GM19463 (cell line): ENCODE measurements around the gene SENP1.

ENCODE experiments used
- ATAC-seq: cut with Tn5 transposase; IDR thresholded peaks from one replicate; pipeline ENCODE4 v1.9.1; 2021; ENCODE audit warnings: mild to moderate bottlenecking, moderate library complexity; ENCODE audit not compliant: unreplicated experiment

SENP1 gene

DNA sequence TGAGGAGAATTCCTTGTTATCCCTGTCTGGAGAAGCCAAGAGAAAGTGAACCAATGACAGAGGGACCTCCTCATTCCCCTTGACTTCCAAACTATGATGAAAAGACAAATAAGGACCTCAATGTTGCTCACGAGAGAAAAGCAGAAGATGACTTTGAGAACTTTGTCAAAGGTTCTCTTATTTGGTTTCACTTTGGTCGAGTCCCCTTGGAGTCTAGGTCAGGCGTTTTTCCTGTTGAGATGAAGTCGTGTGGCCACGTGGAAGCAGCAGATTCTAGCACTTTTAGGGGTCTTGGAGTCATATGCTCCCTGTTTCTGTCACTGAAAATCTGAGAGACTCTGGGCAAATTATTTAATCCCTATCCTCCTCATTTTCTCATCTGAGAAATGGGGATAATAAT lies 67.8 kb downstream of the SENP1 start:
- ATAC-seq: no peak

DNA sequence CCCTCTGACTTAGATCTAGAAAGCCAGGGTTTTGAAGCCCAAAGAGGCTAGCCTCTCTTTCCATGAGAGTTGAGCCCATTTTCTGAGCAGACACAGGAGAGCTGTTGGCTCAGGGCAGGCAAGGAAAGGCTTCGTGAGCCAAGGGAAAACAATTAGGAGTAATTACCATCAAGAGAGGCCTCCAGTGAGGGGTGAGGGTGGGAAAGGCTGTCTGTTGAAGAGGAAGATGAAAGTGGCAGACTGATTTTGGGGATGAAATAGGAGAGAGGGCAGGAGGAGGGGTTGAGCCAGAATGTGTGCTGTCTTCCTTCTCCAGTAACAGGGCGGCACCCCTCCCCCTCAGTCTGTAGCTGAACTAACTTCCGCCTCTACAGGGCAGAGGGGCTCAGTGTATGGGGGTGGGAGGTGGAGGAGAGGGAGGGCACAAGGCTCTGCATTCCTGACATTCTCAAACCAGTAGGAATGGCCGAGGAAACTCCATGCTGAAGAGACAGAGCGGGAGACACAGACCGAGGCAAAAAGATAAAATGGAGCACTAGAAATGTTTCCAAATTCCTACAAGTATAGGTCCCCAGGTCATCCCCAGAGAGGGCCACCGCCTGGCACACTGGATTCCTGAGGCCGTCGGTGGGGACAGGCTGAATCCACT lies 68.5 kb downstream of the SENP1 start:
- no peak for ATAC-seq

DNA sequence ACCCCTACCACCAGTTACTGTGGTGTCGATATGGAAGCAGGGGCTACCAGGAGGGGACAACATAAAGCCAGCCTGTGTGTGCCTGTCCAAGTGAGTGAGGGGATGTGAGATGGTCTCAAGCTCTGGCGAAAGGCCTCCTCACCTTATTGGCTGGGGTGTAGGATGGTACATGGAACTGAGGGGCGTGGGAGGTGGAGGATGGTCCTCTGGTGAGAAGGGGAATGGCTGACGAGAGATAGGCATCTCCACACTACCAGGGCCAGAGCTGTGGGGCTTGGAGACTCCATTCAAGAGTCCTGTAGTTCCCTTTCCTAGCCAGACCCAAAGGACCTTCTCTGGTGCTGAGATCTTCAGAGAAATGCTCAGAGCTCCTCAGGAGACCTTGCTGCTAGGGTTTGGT lies 69.1 kb downstream of the SENP1 start:
- ATAC-seq: no peak

DNA sequence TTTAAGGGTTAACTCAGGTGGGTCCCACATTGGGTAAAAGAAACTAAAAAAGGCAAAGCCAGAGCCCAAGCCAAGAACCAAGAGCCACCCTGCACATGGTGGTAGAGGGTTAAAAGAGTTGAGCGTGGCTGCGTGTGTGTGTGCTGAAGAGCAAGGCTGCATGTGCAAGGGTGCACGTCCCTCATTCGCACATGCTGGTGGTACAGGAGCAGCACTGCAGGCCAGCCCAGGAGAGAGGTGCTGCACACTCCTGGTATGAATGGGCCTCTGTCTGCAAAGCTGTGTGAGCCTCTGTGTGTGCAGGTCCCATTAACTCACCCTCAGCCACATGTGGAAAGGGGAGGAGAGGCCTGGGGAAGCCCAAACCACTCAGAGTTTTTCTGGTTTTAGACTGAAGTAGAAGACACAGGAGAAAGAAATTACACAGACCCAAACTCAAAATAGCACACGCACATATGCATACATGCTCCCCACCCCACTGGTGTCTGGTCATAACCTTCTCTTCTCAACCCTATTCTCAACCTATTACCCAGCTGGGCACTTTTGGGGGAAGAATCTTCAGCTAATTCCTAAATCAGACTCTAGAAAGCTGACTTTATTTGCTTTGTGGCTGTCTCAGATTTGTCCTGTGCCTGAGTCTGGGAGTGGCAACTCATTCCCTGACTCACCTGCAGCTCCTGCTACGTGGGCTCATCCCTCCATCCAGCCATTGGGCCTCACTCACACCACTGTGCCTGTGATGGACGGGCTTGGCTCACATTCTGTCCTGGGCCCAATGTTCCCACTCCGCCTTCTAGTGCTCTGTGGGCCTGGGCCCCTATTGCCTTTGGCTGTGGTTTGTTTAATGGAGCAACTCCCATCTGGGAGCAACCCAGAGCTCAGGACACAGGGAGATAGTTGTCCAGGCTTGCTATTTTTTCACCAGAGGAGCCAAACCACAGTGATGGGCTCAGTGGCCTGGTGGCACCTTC lies 70.8 kb downstream of the SENP1 start:
- ATAC-seq: no peak

DNA sequence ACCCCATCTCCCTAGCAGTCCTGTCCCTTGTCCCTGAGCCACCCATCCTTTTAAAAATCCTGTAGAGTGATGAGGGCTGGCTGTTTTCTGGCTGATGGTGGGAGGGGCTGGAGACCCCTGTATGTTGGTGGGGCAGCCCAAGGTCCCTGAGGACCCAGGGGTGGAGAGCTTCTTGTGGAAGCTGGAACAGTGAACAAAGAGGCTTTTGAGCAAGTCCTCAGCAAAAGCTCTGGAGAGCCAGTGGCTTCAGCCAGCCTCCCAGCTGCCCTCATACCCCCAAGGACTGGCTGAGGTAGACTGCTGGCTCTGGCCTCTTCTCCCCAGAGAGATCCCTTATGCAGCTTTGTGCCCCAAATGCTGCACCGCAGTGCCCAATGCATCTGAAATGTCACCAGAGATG lies 72.4 kb downstream of the SENP1 start:
- no peak for ATAC-seq

DNA sequence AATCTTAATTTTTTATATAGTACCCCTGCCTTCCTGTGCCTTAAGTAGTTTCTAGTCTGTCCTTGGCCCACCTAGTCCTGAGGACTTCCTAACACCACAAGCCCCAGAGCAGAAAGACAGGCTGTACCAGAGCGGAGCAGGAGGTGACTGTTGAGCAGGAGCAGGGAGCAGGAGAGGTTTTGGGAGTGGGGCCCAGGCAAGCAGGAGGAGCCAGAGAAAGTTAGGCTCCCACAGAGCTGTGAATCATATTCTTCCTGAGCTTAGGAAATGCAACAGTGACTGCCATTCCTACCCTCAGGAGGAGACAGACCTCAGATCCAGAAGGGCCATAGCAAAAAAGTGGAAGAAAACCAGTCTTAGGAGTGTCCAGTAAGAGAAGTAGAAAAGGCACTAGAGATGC lies 73.3 kb downstream of the SENP1 start:
- ATAC-seq: no peak

DNA sequence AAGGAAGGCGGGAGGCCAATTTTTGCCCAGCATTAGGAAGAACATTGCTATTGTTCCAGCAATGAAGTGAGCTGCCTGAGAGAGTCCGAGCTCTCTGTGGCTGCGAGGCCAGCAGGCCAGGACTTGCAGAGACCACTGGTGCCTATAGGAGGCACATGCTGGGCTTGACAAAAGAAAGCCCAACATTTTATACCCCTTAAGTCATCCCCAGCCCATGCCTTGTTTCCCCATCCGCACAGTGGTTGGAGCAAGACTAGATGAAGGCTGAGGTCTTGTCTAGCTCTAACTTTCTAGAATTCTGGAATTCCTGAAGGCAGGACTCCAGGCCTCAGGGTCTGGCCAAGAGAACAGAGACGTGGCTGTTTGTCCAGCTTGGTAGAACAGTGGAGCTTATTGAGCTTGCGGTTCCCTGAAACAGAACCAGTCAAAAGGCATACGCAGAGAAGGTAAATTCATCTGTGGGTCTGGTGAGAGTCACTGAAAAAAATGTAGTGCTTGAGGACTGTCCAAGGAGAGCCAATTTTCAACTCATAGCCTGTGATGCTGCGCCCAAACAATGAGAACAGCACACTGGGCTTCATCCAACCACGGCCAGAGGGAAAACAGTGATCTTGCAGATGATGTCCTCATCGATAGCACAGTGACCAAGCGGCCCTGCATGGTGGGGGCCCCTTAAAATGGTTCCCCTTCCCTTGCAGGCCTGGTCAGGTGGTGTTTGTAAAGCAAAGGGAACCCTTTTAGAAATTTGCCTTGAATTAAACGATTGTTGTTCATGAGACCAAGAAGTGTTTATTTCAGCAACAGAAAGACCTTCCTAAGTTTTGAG lies 74.5 kb downstream of the SENP1 start:
- no peak for ATAC-seq

DNA sequence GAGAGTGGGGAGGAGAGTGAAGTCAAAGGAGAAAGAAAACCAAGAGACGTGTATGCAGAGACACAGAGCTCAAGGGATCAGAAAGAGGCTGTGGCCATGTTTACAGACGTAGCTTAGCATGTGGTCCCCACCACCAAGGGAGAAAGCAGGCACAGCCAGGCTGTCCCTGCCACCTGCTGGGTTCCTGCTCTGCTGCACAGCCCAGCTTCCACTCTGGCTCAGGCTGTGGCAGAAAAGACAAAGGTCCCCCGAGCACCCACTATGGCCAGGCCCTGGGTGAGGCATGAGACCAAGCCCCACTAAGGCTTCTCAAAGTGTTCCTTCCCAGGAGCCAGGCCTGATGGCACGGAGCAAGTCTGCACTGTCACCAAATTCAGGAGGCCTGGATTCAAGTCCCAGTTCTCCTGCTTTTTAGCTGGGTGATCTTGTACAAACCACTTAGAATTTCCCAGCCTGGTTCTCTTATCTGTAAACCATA lies 75.7 kb downstream of the SENP1 start:
- no peak for ATAC-seq

DNA sequence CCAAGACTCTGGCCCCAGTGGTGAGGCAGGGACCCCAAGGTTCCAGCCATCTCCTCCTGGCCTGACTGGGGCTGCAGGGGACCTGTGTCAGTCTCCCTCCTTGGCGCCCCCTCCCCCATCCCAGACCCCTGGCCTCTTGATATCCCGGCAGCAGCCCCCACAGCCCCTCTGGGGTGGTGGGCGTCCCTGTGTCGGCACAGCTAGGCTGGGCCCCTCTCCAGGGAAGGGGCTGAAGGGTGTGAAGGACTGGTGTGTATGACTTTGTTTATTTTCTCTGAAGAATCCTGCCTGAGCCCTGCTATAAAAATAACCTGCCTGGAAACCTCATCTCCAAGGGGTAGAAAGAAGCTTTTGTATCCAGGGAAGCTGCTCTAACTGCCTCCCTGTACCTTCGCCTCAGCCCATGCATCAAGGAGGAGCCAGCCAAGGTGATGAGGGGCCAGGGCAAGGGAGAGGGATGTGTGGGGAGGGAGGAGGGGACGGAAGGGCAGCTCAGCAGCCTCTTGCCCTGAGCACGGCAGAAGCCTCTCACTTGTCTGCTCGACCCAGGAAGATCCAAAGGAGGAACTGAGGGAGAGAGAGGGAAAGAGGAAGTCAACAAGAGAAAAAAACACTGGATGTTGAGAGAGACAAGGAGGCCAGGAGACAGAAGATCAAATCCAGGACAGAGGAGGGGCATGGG lies 76.2 kb downstream of the SENP1 start:
- ATAC-seq: no peak

DNA sequence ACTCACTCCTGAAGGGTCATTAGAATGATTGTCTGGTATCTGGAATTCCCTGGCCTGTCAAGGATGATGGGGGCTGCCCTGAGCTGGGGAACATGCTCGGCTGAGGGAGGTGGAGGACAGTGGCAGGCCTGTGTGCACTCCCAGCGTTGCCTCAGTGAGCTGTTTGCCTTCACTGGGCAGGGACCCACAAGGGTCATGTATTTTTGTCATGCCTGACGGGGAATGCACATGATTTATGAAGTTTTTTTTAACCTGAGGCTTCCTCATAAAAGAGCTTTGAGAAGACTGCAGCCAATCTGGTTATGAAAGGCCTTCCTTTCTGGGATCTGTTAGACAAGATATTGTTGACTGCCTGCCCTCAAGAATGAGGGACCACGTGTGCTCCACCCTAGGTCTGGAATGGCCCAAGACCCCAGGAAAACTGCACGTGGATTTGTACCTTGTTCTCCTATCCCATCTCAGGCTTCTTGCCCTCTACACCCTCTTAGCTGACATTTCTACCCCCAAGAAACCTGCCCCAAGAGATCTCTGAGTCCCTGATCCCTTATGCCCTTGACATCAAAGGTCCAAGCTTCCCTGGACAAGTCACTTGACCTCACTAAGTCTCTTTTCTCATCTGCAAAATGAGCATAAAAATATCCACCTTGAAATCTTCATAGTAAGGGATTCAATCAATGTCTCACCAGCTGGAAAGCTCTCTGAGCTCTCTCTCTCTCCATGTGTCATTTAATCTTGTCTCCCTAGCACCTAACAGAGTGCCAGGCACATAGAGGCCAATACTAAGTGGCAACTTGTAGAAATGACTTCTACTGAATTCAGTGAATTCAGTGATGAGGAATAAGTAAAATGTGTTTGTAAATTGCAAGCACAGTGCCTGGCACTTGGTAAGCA lies 77.1 kb downstream of the SENP1 start:
- no peak for ATAC-seq

DNA sequence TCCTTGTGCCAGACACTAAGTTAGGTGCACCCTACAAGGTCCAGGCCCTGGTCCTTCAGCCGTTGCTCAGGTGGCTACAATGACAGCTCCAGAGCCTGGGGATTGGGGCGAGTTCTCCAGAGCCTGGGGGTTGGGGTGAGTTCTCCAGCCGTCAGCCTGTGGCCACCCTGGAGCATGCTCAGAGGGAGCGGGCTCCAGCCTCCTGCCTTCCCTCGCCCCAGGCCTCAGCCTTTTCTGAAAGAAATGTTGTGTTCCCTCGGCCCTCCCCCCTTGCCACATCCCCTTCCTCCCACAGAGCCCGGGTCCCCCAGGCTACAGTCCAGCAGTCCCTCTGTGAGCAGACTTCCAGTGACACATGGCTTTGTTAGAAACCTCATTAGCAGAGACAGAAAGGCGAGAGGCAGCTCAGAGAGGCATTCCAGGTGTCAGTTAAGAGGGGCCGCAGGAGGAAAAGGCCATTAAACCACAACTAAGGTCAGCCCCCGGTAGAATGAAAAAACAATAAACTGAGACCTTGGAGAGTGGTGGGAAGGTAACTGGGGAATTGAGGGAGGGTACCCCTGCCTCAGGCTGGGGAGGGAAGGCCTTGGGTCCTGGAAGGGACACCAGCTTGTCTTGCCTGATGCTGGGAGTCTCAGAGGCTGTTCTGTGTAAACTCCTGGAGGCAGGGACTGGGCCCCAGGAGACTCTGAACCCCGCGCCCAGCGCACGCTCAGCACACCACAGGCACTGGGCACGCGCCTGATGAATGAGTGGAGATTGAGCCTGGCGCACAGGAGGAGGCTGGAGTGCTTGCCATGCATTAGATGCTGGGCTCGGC lies 78.5 kb downstream of the SENP1 start:
- no peak for ATAC-seq

DNA sequence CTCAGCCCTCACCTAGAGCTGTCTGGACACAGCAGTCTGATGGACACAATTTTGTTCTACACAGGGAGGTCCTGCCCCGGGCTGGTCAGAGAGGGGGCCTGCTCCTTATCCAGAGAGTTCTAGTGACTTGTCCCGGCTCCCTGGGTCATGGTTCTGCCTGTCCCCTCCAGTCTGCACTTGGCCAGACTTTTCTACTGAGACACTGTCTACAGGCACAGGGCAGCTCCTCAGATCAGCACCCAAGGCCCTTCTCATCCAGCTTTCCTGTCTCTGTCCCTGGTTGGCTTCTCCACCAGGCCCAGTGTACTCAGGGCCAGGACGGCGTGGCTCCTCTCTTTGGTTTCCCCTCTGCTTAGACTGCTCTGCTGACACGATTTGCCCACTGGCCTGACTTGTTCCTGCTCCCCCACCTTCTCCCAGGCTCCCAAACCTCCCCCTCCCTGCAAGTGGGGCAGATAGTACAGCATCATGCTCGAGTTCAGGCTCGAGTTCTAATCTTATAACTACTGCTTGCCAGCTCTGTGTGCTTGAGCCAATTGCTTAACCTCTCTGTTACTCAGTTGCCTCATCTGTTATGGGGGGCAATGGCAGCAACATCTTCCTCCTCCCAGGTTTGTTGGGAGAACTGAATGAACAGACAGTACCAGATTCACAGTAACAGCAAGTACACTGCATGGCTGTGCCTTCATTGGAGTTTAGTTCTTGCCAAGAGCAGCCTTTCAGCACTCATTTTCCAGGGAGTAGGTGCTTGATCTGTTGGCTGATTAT lies 79.6 kb downstream of the SENP1 start:
- no peak for ATAC-seq

DNA sequence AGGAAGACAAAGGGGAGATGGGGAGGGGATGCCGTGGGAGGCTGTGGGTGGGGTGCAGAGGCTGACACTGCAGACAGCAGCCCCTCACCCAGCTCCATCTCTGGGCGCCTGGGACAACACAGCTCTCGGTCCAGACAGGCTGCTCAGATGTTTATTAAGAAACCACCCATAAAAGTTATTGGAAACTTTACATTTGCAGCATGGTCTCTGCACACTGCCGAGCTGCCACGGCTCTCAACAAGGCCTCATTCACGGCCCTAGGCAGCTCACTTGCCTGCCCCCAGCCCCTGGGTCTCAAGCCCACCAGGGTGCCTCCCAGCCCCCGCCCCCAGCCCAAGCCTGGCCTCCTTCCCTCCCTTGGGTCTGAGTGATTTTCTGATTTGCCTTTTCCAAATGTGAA lies 80.6 kb downstream of the SENP1 start:
- ATAC-seq: no peak

DNA sequence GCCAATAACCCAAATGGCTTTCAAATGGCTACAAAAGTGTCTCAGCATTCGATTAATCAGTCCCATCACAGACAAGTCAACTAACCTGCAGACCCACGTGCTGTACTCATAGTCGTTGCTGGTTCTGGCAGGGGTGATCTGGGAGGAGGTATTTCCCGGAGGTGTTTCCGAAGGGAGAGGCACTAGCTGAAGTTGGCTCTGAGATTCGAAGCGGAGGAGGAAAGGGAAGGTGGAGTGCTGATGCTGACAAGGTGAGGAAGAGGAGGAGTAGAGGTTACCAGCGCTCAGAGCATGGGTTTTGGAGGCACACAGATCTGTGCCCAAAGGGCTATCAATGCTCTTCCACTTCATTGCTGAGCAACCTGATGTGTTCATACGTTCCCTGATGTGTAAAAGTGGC lies 81.1 kb downstream of the SENP1 start:
- no peak for ATAC-seq

DNA sequence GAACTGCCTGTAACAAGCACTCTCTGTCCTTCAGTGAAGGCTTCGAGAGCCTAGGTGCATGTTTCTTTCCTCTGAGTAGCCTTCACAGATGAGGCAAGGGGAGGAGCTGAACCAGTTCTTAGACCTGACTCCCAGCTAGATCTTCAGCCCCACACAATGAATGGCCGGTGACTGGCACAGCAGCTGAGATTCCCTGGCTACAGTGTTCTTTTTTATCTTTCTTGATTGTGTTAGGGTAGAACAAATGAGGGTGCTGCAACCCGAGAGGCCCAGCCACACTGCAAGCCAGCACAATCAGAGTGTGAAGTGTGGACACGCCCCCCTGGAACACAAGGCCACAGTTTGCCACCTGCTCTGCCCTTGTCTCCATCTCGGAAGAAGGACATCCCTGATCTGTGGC lies 82.5 kb downstream of the SENP1 start:
- ATAC-seq: no peak

DNA sequence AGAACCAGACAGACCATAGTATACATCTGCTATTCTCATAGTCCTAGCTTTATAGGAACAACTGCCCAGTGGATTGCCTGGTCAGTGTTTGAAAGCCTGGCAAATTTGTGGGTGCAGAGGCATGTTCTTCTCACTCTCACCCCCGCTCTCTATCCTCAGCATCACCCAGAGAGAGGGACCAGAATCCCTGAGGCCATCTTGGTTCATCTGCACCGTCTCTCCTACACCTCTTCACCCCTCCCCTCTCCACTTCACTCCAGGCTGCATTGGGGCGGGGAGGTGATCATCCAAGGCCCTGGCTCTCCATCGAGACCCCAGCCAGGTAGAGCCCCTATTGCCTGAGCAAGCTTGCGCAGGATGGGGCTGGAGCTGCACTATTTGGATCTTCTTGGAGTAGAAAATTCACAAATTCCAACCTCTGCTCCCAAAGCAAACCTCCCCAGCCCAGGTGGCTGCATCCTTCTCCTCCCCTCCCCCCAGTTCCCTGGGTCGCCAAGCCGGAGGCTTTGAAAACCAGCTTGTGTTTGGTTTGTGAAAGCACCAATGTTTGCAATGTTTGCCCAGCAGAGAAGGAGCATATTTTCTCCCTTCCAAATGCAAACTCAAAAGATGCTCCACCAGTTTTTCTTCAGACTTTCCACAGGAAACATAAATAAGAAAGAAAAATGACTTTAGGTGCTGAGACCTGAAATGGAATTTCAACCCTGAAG lies 83.0 kb downstream of the SENP1 start:
- ATAC-seq: no peak

DNA sequence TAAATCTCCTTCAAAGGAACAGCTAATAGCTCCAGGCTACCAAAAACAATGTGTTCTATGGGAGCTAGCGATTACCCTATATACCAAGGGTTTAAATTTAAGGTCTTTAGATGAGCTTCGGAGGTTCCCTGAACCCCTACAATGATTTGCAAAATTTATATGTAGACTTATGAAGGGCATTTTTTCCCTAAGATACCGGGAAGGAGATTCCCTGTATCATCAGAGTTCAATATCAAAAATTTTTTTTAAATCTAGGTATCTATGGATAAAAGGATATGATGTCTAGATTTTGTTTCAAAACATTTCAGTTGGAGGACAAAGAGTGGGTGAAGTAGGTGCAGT lies 83.7 kb downstream of the SENP1 start:
- ATAC-seq: no peak
